ENCODE data around the gene GDF11.

GDF11 gene

DNA sequence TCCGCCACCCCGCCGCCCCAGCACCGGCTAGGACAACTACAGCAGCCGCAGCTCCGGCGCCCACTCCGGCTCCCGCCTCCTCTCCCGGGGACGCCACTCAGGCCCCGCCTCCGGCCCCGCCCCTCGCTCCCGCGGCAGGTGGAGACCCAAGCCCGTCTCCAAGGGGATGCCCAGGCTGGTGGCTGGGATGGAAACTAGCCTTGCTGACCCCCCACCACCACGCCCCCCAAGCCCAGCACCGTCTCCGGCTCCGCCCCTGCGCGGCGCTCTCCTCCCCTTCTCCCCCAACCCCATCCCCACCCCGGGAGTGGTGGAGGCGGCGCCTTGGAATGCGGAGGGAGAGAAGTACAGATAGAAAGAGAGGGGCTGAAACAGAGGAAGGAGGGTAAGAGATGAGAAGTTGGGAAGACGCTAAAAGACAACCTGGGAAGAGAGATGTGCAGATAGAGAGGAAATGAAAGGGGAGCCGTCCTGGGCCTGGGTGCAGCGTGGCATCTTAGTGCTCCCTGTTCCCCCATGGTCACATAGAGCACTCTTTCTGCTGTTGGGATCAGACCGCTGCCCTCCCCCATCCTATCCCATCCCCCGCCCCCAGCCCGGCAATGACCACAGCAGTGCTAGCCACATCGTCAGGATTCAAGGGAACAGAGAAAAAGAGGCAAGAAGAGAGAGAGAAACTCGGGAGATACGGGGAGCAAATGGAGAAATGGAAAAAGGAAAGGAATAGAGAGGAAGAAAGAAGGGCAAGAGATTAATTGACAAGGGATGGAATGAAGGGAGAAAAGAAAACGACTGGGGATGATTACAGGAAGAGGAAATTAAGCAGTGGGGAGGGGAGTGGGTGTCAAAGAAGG lies 34.9 kb upstream of the GDF11 start, which contains the start of gene ITGA7:
TSS of gene ITGA7 (minus strand) at position 64 of the 854 bp plus-strand sequence. CDS start 222 bp downstream, outside the sequence.
- peak; percentile 26 for DNase-seq

DNA sequence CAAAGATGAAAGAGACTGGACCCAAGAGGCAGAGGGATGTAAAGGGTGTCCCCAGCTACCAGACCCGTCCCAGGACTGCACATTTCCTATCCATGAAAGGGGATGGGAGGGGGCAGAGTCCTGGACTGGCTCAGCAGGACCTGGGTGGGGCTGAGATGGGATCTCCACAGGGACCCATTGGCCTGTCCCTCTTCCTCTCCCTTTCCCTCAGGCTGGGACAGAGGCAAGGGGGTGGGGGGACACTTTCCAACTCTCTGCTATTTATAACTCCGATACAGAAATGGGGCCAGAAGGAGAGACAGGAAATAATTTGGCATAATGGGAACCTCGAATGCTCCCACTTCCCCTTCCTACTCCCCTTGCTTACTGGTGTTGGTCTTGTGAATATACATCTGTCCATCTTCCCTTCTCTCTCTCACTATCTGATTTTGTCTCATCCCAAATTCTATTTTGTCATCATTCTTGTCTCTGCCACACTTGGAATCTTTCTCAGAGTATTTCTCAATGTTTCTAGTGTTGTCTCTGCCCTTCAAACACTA lies 34.2 kb upstream of the GDF11 start:
- DNase-seq: no peak

DNA sequence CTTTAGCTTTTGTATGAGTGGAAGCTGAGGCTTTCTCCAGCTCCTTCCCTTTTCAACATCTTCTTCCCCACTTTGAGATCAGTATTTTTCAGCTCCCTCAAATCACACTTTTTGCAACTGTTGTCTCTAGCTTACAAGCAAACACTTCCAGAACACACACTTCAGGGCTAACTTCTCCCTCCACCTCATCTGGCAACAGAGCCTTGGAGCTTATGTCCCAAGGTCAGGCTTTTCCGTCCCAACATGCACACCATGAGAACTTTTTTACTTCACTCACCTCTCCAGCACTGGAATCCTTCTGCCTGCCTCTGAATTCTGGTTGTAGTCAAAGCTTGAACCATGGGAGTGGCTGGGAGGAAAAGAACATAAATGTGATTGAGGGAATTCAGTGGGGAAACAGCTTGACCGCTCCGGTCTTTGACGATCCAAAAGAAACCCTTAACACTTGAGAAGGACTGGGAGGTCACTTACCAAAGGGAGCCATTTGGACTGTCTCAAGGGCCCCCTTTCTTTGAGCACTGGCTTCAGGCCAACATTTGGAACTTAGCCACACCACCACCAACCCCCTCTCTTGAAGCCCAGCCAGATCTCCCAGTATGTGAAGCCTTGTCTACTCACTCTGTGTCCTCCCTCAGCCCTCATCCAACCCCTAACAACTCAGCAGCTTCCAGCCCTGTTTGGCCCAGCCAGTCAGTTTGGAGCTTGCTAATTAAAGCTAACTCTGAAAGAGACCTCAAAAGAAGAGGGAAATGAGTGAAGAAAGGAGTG lies 31.0 kb upstream of the GDF11 start:
- no peak for DNase-seq

DNA sequence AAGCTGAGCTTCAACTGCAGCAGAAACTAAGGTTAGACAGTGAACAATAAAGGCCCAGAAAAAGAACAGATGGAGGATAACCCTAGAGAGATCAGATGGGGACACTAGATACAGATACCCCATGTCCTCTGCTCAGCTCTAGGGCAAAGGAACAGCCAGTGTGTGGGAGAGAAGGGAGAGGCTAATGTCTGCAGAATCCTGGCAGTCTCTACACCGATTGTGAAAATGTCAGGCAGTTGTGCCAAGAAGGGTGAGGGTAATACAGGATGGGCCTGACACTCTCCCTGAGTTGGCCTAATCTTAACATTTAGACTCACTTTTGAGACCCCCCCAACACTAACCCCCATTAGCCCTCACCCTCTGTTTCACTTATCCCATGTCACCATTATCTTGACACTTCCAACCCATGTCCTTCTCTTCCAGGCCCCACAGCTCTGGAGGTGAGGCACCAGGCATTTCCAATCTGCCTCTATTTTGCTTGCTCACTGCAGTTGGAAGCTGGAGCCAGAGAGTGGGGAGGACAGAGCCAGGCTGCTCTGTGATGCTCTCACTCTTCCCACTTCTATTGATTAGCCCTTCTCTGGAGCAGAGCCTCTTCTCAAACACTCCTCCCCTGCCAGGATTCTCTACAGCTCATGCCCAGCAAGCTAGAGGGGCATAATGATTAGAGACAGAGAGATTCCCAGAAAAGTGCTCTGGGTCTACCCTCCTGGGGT lies 30.1 kb upstream of the GDF11 start:
- no peak for DNase-seq

DNA sequence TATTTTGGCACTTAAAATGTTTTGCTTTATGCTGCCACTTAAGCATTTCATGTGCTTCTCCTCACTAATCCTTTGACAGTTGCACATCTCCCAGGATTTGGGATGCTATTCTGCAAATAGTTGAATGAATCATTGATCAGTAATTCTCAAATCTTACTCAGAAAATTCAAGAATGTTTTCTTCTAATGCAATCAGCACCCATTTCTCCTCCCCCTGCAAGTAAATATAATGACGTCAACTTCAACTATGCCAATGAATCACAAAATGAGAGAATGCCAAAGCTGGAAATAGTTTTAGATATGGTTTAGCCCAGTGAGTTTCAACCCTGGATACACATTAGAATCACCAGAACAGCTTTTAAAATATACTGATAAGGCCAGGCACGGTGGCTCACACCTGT lies 29.2 kb upstream of the GDF11 start:
- DNase-seq: no peak

DNA sequence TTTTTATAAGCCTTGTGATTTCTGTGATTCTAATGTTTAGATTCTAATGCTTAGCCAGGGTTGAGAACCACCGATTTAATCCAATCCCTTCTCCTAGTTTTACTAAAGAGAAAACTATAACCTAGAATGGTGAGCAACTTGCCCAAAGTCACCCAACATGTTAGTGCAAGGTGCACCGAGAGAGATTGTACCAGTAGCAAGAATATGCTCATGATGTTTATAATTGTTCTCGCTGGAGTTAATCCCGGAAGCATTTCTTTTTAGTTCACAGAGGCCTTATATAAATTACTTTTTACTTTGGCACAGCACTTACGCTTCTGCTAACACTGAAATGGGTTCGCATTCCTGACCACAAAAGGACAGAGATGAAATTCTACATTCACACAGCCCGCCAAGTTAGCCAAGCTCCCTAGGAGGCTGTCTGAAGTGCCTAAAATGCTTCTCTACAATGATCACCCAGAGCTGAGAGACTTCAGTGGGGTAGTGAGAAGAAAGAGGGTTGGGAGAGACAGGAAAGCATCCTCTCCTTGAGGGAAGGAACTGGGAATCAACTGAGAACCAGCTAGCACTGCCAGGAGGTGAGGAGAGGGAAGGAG lies 27.7 kb upstream of the GDF11 start:
- no peak for DNase-seq

DNA sequence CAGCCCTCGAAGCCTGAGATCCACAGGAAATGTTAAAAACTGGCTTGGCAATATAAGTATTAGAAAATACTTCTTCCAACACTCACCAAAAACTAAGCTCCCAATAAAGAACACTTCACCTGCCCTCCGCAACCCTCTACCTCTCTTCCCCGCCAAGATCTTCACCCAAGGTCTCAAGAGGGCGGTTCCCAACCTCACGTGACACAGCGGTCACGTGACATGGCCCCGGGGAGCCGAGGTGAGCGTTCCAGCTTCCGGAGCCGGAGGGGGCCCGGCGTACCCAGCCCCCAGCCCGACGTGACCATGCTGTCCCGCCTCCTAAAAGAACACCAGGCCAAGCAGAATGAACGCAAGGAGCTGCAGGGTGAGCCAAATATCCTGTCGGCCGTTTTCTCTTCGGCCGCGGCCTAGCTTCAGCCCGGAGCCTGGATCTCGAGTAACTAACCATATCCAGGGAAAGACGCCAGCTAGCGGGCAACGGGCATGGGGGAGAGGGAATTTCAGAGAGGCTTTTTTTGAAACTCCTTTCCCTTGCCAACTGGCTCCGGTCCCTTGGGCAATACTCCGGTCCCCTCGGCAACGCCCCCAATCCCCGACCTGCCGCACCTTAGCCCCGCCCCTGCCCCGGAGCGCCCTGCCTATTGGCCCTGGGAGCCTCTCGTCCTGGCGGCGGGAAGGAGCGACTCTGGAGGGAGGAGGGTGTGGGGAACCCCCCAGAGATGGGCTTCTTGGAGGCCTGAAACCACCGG lies 26.9 kb upstream of the GDF11 start, which contains the start of gene BLOC1S1:
TSS of gene BLOC1S1 (plus strand) at position 214 of the 749 bp plus-strand sequence. CDS start at position 220, 6 bp downstream.
- peak; percentile 37 for DNase-seq

DNA sequence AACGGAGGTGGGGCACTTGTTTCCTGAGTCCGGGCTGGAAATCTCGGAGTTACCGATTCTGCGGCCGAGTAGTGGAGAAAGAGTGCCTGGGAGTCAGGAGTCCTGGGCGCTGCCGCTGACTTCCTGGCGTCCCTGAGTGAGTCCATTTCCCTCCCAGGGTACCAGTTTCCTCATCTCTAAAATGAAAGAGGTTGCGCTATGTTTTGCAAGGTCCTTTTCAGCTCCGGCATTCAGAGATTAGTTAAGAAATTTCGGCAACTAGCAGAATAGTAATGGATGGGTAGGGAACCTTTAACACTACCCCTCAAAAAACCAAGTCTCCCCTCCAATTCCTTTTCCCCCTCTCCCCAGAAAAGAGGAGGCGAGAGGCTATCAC lies 26.4 kb upstream of the GDF11 start:
- no peak for DNase-seq

DNA sequence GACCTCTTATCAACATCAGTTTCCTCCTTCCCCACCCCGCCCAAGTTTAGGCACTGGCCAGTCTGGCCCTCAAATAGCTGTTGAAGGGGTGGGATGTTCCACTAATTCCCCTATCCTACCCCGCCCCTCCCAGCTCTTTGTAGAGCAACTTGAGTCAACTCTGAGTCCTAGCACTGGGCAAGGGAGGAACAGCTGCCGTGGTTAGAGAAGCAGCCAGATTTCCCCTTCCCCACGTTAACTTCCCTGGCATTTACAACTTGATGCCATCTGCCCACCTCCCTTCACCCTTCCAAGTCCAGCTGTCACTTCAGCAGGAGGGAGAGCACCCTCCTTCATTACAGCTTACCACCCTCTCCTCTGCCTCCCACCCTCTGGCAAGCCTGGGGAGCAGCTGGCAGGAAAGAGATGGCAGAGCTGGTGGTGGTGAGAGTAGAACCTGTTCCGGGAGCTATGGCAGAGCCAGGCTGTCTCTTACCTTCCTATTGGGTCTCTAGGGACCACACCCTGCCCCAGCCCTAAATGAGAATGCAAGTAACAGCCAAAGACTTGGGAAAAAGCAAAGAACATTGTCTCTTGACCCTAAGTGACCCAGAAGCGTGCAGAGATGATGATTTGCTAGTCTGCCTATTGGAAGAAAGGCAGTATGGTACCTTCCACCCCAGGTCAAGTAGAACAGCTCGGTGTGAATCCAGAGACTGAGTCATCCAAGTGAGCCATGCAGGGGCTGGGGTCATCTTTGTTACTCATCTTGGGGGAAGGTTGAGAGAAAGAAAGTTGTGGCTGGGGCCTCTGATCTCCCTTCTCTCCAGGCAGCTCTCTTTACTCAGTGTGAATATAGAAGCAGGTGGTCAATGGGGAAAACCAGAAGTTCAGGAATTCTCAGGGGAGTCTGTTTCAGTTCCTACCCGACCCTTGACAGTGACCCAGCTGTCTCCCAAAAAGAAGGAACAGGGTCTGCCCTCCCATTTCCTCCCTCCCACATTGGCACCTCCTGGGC lies 25.6 kb upstream of the GDF11 start:
- DNase-seq: no peak

DNA sequence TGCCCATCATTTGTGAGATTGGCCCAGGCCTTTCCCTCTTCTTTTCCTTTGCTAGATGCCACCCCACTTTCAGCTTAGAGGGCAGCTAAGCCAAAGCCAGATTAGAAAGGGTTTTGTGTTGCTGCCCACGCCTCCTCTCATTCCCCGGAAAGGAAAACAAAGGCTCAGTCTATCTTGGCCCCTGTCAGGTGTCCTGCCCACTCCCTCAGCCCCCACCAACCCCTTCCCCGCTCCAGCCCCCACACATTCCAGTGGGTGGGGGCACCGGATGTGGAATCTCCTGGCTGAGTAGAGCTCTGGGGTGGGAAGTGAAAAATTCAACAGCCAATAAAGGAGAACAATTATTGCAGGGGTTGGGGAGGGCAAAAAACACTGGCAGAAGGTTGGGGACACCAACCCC lies 24.9 kb upstream of the GDF11 start:
- DNase-seq: no peak

DNA sequence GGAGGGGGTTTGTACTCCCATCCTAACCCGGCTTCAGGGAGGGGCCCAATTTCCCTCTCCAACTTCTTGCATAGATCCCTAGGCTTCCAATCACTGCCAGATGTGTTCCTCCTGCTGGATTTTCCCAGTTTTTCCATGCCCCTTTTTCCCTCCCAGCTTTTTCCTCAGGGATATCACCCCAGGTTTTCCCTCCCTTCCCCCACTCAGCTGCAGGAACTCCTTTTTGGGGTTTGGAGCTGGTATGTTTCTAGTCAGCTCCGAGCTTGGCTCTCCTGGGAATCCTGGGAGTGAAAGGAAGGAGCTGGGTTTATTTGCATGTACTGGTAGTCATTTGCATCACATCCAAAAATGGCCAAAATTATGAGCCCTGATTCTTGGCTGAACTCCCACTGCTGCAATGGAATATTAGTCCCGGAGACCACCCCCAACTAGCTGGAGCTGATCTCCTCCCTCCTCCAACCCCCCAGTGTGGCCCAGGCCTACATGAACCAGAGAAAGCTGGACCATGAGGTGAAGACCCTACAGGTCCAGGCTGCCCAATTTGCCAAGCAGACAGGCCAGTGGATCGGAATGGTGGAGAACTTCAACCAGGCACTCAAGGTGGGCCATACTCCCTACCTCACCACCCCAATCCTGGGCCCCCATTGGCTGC lies 24.2 kb upstream of the GDF11 start:
- DNase-seq: no peak

DNA sequence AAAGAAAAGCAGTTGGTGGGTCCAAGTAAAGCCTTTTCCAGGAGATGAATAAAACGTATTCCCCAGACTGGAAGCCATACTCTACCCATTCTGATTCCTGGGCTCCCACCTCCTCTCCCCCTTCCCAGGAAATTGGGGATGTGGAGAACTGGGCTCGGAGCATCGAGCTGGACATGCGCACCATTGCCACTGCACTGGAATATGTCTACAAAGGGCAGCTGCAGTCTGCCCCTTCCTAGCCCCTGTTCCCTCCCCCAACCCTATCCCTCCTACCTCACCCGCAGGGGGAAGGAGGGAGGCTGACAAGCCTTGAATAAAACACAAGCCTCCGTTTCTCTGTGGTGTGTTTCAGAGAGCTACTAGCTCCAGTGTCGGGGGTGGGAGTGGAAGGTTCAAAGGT lies 23.6 kb upstream of the GDF11 start:
- DNase-seq: no peak

DNA sequence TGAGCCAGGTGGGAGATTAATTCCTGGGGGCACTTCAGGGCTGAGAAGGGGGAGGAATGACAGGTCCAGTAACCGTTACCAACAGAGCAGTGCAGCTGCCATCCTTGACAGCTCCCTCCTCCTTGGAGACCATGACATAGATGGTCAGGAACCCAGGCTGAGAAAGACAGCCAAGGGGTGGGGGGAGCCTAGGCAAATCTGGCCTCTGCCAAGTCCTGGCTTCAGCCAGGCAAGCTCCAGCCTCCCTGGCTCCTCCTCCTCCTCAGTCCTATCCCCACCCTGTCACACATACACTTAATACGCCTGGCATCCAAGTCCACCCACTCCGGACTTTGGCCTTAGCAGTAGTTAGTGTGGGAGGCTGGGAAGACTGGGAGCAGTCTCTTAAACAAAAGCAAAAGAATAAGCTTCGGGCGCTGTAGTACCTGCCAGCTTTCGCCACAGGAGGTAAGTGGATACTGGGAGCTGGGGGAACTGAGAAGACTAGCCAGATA lies 22.8 kb upstream of the GDF11 start, which contains the start of gene RDH5:
TSS of gene RDH5 (plus strand) at position 323 of the 494 bp plus-strand sequence. CDS start 792 bp downstream, outside the sequence.
- no peak for DNase-seq

DNA sequence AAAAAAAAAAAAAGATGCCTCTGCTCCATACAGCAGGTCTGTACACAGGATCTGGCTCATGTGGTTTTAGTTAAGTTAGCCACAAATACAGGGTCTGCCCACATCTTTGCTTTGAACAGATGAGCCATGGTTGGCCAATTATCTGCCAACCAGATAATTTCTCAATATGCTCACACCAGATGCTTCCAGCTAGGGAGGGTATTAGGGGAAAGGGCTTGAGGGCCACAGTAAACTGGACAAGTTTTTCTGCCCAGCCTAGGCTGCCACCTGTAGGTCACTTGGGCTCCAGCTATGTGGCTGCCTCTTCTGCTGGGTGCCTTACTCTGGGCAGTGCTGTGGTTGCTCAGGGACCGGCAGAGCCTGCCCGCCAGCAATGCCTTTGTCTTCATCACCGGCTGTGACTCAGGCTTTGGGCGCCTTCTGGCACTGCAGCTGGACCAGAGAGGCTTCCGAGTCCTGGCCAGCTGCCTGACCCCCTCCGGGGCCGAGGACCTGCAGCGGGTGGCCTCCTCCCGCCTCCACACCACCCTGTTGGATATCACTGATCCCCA lies 22.0 kb upstream of the GDF11 start:
- no peak for DNase-seq

DNA sequence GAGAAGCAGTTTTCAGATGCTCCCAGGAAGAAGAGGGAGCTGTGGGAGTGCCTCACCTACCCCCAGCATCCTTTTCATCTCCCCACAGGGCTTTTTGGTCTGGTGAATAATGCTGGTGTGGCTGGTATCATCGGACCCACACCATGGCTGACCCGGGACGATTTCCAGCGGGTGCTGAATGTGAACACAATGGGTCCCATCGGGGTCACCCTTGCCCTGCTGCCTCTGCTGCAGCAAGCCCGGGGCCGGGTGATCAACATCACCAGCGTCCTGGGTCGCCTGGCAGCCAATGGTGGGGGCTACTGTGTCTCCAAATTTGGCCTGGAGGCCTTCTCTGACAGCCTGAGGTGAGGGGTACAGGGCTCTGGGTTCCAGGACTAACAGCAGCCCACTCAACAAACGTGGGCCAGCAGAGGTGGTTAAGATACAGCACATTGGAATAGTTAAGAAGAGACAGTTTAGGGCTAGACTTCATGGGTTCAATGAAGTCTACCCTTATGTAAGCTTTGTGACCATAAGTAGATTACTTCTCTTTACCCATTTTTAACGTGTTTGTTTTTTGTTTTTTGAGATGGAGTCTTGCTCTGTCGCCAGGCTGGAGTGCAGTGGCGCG lies 21.2 kb upstream of the GDF11 start:
- no peak for DNase-seq

DNA sequence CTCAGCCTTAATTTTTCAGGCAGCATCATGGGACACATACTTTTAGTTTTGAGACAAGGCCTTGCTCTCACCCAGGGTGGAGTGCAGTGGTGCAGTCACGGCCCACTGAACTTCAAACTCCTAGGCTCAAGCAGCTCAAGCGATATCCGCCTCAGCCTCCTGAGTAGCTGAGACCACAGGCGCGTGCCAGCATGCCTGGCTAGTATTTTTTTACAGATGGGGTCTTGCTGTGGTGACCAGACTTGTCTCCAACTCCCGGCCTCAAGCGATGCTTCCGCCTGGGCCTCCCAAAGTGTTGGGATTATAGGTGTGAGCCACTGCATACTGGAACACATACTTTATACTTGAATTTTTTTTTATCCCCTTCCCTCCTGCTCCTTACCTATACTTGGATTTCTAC lies 20.0 kb upstream of the GDF11 start:
- DNase-seq: no peak

DNA sequence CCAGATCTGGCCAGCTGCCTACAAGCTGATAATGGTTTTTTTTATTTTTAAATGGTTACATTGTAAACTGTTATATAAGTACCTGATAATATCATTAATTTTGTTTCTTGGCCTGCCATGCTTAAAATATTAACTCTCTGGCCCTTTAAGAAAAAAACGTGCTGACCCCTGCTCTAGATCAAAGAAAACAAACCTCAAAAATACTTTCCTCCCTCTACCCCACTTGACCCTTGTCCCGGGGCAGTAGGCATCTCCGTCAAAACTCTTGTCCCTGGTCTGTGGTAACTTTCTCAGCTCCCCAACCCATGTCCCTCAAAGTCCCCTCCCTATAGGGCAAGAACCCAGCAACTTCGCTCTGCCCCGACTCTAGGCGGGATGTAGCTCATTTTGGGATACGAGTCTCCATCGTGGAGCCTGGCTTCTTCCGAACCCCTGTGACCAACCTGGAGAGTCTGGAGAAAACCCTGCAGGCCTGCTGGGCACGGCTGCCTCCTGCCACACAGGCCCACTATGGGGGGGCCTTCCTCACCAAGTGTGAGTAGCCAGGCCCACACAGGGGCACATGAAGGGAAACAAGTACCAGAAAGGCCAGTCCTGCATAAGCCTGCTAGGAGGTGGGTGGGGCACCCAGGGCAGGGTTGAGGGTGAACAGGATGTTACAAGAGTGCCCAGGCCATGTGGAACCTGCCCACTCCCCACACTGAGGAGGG lies 19.3 kb upstream of the GDF11 start:
- no peak for DNase-seq

DNA sequence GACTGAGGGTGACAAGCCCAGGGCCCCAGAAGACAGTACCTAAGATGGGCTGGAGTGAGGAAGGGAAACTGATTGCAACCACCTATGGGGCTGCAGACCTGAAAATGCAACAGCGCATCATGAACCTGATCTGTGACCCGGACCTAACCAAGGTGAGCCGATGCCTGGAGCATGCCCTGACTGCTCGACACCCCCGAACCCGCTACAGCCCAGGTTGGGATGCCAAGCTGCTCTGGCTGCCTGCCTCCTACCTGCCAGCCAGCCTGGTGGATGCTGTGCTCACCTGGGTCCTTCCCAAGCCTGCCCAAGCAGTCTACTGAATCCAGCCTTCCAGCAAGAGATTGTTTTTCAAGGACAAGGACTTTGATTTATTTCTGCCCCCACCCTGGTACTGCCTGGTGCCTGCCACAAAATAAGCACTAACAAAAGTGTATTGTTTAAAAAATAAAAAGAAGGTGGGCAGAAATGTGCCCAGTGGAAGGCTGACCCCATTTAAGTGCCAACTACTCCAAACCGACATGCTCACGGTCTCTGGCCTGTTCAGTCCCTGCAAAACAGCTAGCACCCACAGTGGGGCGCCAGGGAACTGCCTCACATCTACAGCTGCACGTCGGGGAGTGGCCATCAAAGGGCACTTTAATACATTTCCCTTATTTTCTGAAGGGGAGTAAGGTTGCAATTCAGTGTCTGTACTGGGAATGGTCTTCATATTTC lies 18.5 kb upstream of the GDF11 start:
- DNase-seq: no peak
